BLaER1 treated with 17β-estradiol and CSF1 and Interleukin-3, amounts not matched to agents 10 nM and 100 nM (cell line): ENCODE measurements around the gene NT5M.
"Not testable (repeated sequence)": the region's sequence is repeated elsewhere in the genome, so short reads cannot be mapped to it uniquely, and the experiment has no call there.

Experiments used
- H3K27ac ChIP-seq, 11 experiments: shearing (Covaris generic); formaldehyde crosslinking; 2 replicates each; pipeline ENCODE4 v1.8.1; 2022
- H3K27me3 ChIP-seq, 11 experiments: shearing (Covaris generic); formaldehyde crosslinking; 2 replicates each; pipeline ENCODE4 v1.8.1; 2022
- H3K36me3 ChIP-seq, 11 experiments: shearing (Covaris generic); formaldehyde crosslinking; 2 replicates each; pipeline ENCODE4 v1.8.1; 2022
- H3K4me1 ChIP-seq, 10 experiments: shearing (Covaris generic); formaldehyde crosslinking; 2 replicates each; pipeline ENCODE4 v1.8.1; 2022
- H3K4me2 ChIP-seq, 11 experiments: shearing (Covaris generic); formaldehyde crosslinking; 2 replicates each; pipeline ENCODE4 v1.8.1; 2022
- H3K4me3 ChIP-seq, 10 experiments: shearing (Covaris generic); formaldehyde crosslinking; 2 replicates each; pipeline ENCODE4 v1.8.1; 2022
- H3K9ac ChIP-seq, 11 experiments: shearing (Covaris generic); formaldehyde crosslinking; 2 replicates each; pipeline ENCODE4 v1.8.1; 2022
- H3K9me3 ChIP-seq, 11 experiments: shearing (Covaris generic); formaldehyde crosslinking; replicated peaks in 1 of 11; 2 replicates each; pipeline ENCODE4 v1.8.1; 2022
- H4K20me1 ChIP-seq, 11 experiments: shearing (Covaris generic); formaldehyde crosslinking; 2 replicates each; pipeline ENCODE4 v1.8.1; 2022
- Cebpa-rat ChIP-seq, 11 experiments: shearing (Covaris generic); IDR thresholded peaks; 2 replicates each; pipeline ENCODE4 v1.8.1; 2022

The NT5M gene

GRCh38 chr17:17275971-17276370 is 27.2 kb upstream of the NT5M start:
- TF ChIP-seq Cebpa-rat (IDR thresholded peaks at IDR 0.05), result no peak
- Histone ChIP-seq H3K36me3 (peaks cover 42 to 86% (median 73%) of the 10 kb centered on the region in 11 experiments), H3K27me3 (no peaks in the 10 kb centered on the region), H3K27ac (peak overlapping the region in 3 of 11 experiments; percentile 7 to 28 (median 9); a peak in 3 of 22 replicates), H3K4me1 (peaks cover 25 to 52% (median 45%) of the 10 kb centered on the region in 10 experiments), H3K4me3 (no peak overlapping the region), H4K20me1 (peaks cover 59 to 96% (median 94%) of the 10 kb centered on the region in 11 experiments; a peak in 21 of 22 replicates), H3K9ac (peak overlapping the region in 2 of 11 experiments; percentile 7 to 29; a peak in 1 of 22 replicates), H3K9me3 (no peaks in the 10 kb centered on the region), H3K4me2 (peak overlapping the region in 6 of 11 experiments; percentile 8 to 98 (median 40); a peak in 11 of 22 replicates)

- Histone ChIP-seq H4K20me1 (peaks cover 59 to 81% (median 79%) of the 10 kb centered on the region in 11 experiments; a peak in 21 of 22 replicates), H3K4me2 (peak overlapping the region in 5 of 11 experiments; percentile 30 to 98 (median 96); a peak in 8 of 22 replicates), H3K36me3 (peaks cover 29 to 72% (median 59%) of the 10 kb centered on the region in 11 experiments), H3K4me1 (peaks cover 34 to 63% (median 52%) of the 10 kb centered on the region in 10 experiments), H3K9ac (peak overlapping the region in 1 of 11 experiments; percentile 28; a peak in 2 of 22 replicates)
- not testable (repeated sequence) for H3K9me3 ChIP-seq, H3K27me3 ChIP-seq, H3K4me3 ChIP-seq, H3K27ac ChIP-seq
These were observed 25.7 kb upstream of the NT5M start for GRCh38 chr17:17277431-17277830.

GRCh38 chr17:17279316-17279715 is 23.9 kb upstream of the NT5M start:
- peaks cover 55 to 62% (median 61%) of the 10 kb centered on the region in 11 experiments; a peak in 21 of 22 replicates for H4K20me1 ChIP-seq
- H3K4me2 ChIP-seq, result peak overlapping the region; percentile 82 to 98 (median 95)
- no peaks in the 10 kb centered on the region for H3K9me3 ChIP-seq
- peak overlapping the region in 8 of 11 experiments; percentile 90 to 97 (median 94); a peak in 15 of 22 replicates for H3K27ac ChIP-seq
- peaks cover 34 to 76% (median 58%) of the 10 kb centered on the region in 10 experiments for H3K4me1 ChIP-seq
- H3K36me3 ChIP-seq, result peaks cover 10 to 53% (median 40%) of the 10 kb centered on the region in 11 experiments
- peak overlapping the region; percentile 66 to 94 (median 82); a peak in 19 of 20 replicates for H3K4me3 ChIP-seq
- H3K27me3 ChIP-seq, result no peaks in the 10 kb centered on the region
- TF ChIP-seq Cebpa-rat (IDR thresholded peaks at IDR 0.05), result no peak
- peak overlapping the region; percentile 90 to 97 (median 95); a peak in 21 of 22 replicates for H3K9ac ChIP-seq

GRCh38 chr17:17280613-17281549 is 22.3 kb upstream of the NT5M start, which contains the start of gene COPS3:
COPS3 (minus strand) TSS chr17:17281246; CDS start chr17:17281186, 60 bp downstream.
- H3K9me3 ChIP-seq, result no peaks in the 10 kb centered on the region
- TF ChIP-seq Cebpa-rat (IDR thresholded peaks at IDR 0.05), result no peak

GRCh38 chr17:17285951-17286350 is 17.2 kb upstream of the NT5M start:
- H3K27me3 ChIP-seq, result no peaks in the 10 kb centered on the region
- no peaks in the 10 kb centered on the region for H3K9me3 ChIP-seq
- no peak overlapping the region for H3K9ac ChIP-seq
- no peaks in the 10 kb centered on the region for H4K20me1 ChIP-seq
- no peak overlapping the region for H3K4me2 ChIP-seq
- TF ChIP-seq Cebpa-rat (IDR thresholded peaks at IDR 0.05), result no peak
- H3K4me3 ChIP-seq, result no peak overlapping the region
- no peak overlapping the region for H3K27ac ChIP-seq
- H3K36me3 ChIP-seq, result no peaks in the 10 kb centered on the region
- H3K4me1 ChIP-seq, result peaks cover 7 to 26% (median 13%) of the 10 kb centered on the region in 10 experiments

More at GRCh38 chr17:17280613-17281549, 22.3 kb upstream of the NT5M start, which contains the start of gene COPS3:
- H3K4me3 ChIP-seq, result peak within 1 kb of the TSS; percentile 66 to 94 (median 82)
- H3K27ac ChIP-seq, result peak within 1 kb of the TSS; percentile 85 to 97 (median 94)
- H3K9ac ChIP-seq, result peak within 1 kb of the TSS; percentile 90 to 97 (median 95)
- peaks cover 43 to 46% (median 45%) of the 10 kb centered on the region in 11 experiments; a peak in 21 of 22 replicates for H4K20me1 ChIP-seq
- peaks cover 34 to 69% (median 54%) of the 10 kb centered on the region in 10 experiments for H3K4me1 ChIP-seq
- peaks cover 0 to 37% (median 24%) of the 10 kb centered on the region in 11 experiments; a peak in 14 of 22 replicates for H3K36me3 ChIP-seq
- H3K4me2 ChIP-seq, result peak within 1 kb of the TSS; percentile 82 to 98 (median 95)
- H3K27me3 ChIP-seq, result no peaks in the 10 kb centered on the region

GRCh38 chr17:17289086-17289485 is 14.1 kb upstream of the NT5M start:
- H3K36me3 ChIP-seq, result no peaks in the 10 kb centered on the region
- no peaks in the 10 kb centered on the region for H3K9me3 ChIP-seq
- no peak overlapping the region for H3K4me2 ChIP-seq
- peak in 2 of 11 experiments; percentile 6 to 39; a peak in 2 of 22 replicates for TF ChIP-seq Cebpa-rat (IDR thresholded peaks at IDR 0.05)
- H3K4me1 ChIP-seq, result no peaks in the 10 kb centered on the region
- H3K27me3 ChIP-seq, result no peaks in the 10 kb centered on the region
- H4K20me1 ChIP-seq, result no peaks in the 10 kb centered on the region
- H3K4me3 ChIP-seq, result no peak overlapping the region
- no peak overlapping the region for H3K27ac ChIP-seq
- H3K9ac ChIP-seq, result no peak overlapping the region

- Histone ChIP-seq H3K27me3 (no peaks in the 10 kb centered on the region), H3K4me2 (no peak overlapping the region), H3K36me3 (no peaks in the 10 kb centered on the region), H4K20me1 (no peaks in the 10 kb centered on the region), H3K4me3 (no peak overlapping the region), H3K27ac (no peak overlapping the region), H3K9me3 (no peaks in the 10 kb centered on the region), H3K4me1 (no peaks in the 10 kb centered on the region), H3K9ac (no peak overlapping the region)
- TF ChIP-seq Cebpa-rat (IDR thresholded peaks at IDR 0.05), result no peak
These were observed 13.5 kb upstream of the NT5M start for GRCh38 chr17:17289701-17290100.

GRCh38 chr17:17295141-17295540 is 8.0 kb upstream of the NT5M start:
- H3K9me3 ChIP-seq, result no peaks in the 10 kb centered on the region
- no peak overlapping the region for H3K4me2 ChIP-seq
- no peaks in the 10 kb centered on the region for H3K36me3 ChIP-seq
- H3K4me3 ChIP-seq, result no peak overlapping the region
- H3K27me3 ChIP-seq, result peaks cover 0 to 4% (median under 1%) of the 10 kb centered on the region in 11 experiments; a peak in 2 of 22 replicates
- H3K4me1 ChIP-seq, result peaks cover 0 to 14% (median 9%) of the 10 kb centered on the region in 10 experiments; a peak in 13 of 20 replicates
- no peak overlapping the region for H3K27ac ChIP-seq
- TF ChIP-seq Cebpa-rat (IDR thresholded peaks at IDR 0.05), result no peak
- no peaks in the 10 kb centered on the region for H4K20me1 ChIP-seq
- H3K9ac ChIP-seq, result no peak overlapping the region

- H3K4me3 ChIP-seq, result no peak overlapping the region
- H3K9me3 ChIP-seq, result no peaks in the 10 kb centered on the region
- no peaks in the 10 kb centered on the region for H3K36me3 ChIP-seq
- TF ChIP-seq Cebpa-rat (IDR thresholded peaks at IDR 0.05), result no peak
- peaks cover 7 to 29% (median 20%) of the 10 kb centered on the region in 10 experiments; a peak in 18 of 20 replicates for H3K4me1 ChIP-seq
- no peak overlapping the region for H3K9ac ChIP-seq
- no peaks in the 10 kb centered on the region; a peak in 1 of 22 replicates for H4K20me1 ChIP-seq
- no peak overlapping the region for H3K4me2 ChIP-seq
- no peak overlapping the region for H3K27ac ChIP-seq
- H3K27me3 ChIP-seq, result peaks cover 0 to 20% (median 13%) of the 10 kb centered on the region in 11 experiments; a peak in 17 of 22 replicates
These were observed 6.0 kb upstream of the NT5M start for GRCh38 chr17:17297217-17297616.
